ENCODE results near the gene MRPL30.

GRCh38 chr2:99200076-99200800 lies 19.3 kb downstream of the MRPL30 start:
- TF ChIP-seq POLR2AphosphoS5 (IDR thresholded peaks at IDR 0.05) (no peak), POLR2A (IDR thresholded peaks at IDR 0.05) (no peak)
